Tibial nerve (tissue), 4 donors: Measurements from ENCODE around the gene MPDU1.

Experiments used
- EP300 ChIP-seq, 2 donors: sonication (generic); formaldehyde crosslinking; IDR thresholded peaks; one replicate each; pipeline ENCODE4 v1.6.1; 2017; ENCODE audit warnings: antibody characterized with exemption in 2 of 2, mild to moderate bottlenecking in 1 of 2
- POLR2A ChIP-seq, 2 donors: fragments of 450-650 bp; IDR thresholded peaks; one replicate each; pipeline ENCODE4 v1.6.1; 2017; ENCODE audit warnings: antibody characterized with exemption in 2 of 2, mild to moderate bottlenecking in 2 of 2, moderate library complexity in 2 of 2
- TF ChIP-seq, protein P1 (sequence below), 5 experiments: fragments of 200-600 bp in 3 of 5; fragments of 450-650 bp in 2 of 5; sonication (generic) in 3 of 5; IDR thresholded peaks; one replicate each; pipeline ENCODE4 v1.5.1; 2016 to 2019; ENCODE audit warnings: antibody characterized with exemption in 5 of 5, mild to moderate bottlenecking in 3 of 5, moderate library complexity in 2 of 5

GRCh38 chr17:7563115-7563869, 20.4 kb upstream of the MPDU1 start:
- TF ChIP-seq, protein P1, sequence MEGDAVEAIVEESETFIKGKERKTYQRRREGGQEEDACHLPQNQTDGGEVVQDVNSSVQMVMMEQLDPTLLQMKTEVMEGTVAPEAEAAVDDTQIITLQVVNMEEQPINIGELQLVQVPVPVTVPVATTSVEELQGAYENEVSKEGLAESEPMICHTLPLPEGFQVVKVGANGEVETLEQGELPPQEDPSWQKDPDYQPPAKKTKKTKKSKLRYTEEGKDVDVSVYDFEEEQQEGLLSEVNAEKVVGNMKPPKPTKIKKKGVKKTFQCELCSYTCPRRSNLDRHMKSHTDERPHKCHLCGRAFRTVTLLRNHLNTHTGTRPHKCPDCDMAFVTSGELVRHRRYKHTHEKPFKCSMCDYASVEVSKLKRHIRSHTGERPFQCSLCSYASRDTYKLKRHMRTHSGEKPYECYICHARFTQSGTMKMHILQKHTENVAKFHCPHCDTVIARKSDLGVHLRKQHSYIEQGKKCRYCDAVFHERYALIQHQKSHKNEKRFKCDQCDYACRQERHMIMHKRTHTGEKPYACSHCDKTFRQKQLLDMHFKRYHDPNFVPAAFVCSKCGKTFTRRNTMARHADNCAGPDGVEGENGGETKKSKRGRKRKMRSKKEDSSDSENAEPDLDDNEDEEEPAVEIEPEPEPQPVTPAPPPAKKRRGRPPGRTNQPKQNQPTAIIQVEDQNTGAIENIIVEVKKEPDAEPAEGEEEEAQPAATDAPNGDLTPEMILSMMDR (IDR thresholded peaks at IDR 0.05): no peak
- no peak for TF ChIP-seq POLR2A (IDR thresholded peaks at IDR 0.05)
- no peak for TF ChIP-seq EP300 (IDR thresholded peaks at IDR 0.05)
